Liver (tissue), 3 donors: ENCODE measurements around the gene FSCN2.

Experiments used
- HNF4G ChIP-seq: IDR thresholded peaks from 2 replicates; pipeline ENCODE4 v1.6.1; 2016; ENCODE audit warnings: antibody characterized with exemption
- JUND ChIP-seq, 2 donors: IDR thresholded peaks; 2 replicates each; pipeline ENCODE4 v1.6.1; 2016; ENCODE audit warnings: antibody characterized with exemption in 2 of 2
- RAD21 ChIP-seq, 2 donors: IDR thresholded peaks; 2 replicates each; pipeline ENCODE4 v1.6.1; 2016; ENCODE audit warnings: antibody characterized with exemption in 2 of 2, mild to moderate bottlenecking in 2 of 2
- RXRA ChIP-seq, 2 donors: IDR thresholded peaks; 2 replicates each; pipeline ENCODE4 v1.6.1; 2017 to 2018; ENCODE audit warnings: antibody characterized with exemption in 2 of 2, mild to moderate bottlenecking in 1 of 2
- SP1 ChIP-seq: IDR thresholded peaks from 2 replicates; pipeline ENCODE4 v1.6.1; 2018; ENCODE audit warnings: antibody characterized with exemption, mild to moderate bottlenecking
- TAF1 ChIP-seq: conservative IDR thresholded peaks from 2 replicates; pipeline ENCODE4 v1.6.1; 2016; ENCODE audit warnings: antibody characterized with exemption, mild to moderate bottlenecking
- YY1 ChIP-seq: IDR thresholded peaks from 2 replicates; pipeline ENCODE4 v1.6.1; 2016; ENCODE audit warnings: antibody characterized with exemption, mild to moderate bottlenecking
- TF ChIP-seq, protein P1 (sequence below): fragments of 150-350 bp; IDR thresholded peaks from 2 replicates; pipeline ENCODE4 v1.5.1; 2017; ENCODE audit warnings: improper control_type of control experiment, low read depth, low read length; ENCODE audit not compliant: missing input control
- TF ChIP-seq, protein P2 (sequence below): IDR thresholded peaks from 2 replicates; pipeline ENCODE4 v1.6.1; 2016; ENCODE audit warnings: antibody characterized with exemption
- donor health status: healthy.
- donor health status: healthy.

DNA sequence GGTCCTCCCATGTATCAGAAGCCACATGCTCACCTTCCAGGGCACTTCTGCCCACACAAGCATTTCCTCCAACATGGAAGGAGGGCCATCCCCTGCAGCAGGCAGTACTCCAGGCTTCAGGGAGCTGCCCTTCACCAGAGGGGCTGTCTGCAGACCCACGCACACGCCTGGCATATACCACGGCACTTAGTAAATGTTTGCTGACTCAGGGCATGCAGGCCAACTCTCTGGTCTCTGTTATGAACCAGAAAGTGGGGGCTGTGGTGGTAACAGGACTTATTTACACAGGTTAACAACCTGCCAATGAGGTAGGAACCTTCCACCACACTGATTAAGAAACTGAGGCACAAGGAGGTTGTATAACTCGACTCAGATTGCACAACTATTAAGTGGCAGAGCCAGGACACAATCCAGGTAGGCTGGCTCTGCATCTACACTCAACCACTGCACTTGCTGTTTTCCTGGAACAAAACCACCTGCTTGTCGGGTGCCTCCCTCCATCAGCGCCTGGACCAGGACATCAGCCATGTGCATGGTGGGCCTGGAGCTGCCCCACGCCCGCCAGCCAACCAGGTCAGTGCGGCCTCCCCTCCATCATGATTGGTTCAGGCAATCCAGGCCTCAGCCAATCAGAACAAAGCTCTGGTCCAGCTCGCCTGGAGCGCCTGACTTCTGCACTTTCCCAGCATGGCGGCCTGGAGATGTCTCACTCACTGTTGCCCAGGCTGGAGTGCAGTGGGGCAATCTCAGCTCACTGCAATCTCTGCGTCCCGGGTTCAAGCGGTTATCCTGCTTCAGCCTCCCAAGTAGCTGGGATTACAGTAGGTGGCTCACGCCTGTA lies 34.8 kb upstream of the FSCN2 start:
- TF ChIP-seq, protein P1, sequence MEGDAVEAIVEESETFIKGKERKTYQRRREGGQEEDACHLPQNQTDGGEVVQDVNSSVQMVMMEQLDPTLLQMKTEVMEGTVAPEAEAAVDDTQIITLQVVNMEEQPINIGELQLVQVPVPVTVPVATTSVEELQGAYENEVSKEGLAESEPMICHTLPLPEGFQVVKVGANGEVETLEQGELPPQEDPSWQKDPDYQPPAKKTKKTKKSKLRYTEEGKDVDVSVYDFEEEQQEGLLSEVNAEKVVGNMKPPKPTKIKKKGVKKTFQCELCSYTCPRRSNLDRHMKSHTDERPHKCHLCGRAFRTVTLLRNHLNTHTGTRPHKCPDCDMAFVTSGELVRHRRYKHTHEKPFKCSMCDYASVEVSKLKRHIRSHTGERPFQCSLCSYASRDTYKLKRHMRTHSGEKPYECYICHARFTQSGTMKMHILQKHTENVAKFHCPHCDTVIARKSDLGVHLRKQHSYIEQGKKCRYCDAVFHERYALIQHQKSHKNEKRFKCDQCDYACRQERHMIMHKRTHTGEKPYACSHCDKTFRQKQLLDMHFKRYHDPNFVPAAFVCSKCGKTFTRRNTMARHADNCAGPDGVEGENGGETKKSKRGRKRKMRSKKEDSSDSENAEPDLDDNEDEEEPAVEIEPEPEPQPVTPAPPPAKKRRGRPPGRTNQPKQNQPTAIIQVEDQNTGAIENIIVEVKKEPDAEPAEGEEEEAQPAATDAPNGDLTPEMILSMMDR, result no peak
- TF ChIP-seq RXRA (IDR thresholded peaks at IDR 0.05) (no peak), JUND (IDR thresholded peaks at IDR 0.05) (no peak), TAF1 (no peak), HNF4G (no peak), RAD21 (IDR thresholded peaks at IDR 0.05) (no peak), SP1 (no peak), YY1 (no peak)
- TF ChIP-seq, protein P2, sequence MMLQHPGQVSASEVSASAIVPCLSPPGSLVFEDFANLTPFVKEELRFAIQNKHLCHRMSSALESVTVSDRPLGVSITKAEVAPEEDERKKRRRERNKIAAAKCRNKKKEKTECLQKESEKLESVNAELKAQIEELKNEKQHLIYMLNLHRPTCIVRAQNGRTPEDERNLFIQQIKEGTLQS, result no peak
